Panc1 (cell line): ENCODE measurements around the gene QRICH1.

ENCODE experiments used
- POLR2AphosphoS5 ChIP-seq: IDR thresholded peaks from 2 replicates; pipeline ENCODE4 v1.6.1; 2012; ENCODE audit warnings: mild to moderate bottlenecking, low read depth, low read length, moderate library complexity
- REST ChIP-seq, 2 experiments: IDR thresholded peaks; 2 replicates each; pipeline ENCODE4 v1.6.1; 2011 to 2012; ENCODE audit warnings: low read depth in 2 of 2, control low read depth in 1 of 2, low read length in 1 of 2, mild to moderate bottlenecking in 1 of 2, moderate library complexity in 1 of 2; ENCODE audit not compliant: insufficient read depth in 1 of 2
- SIN3A ChIP-seq: IDR thresholded peaks from 2 replicates; pipeline ENCODE4 v1.6.1; 2012; ENCODE audit warnings: low read depth, mild to moderate bottlenecking, low read length, moderate library complexity, borderline replicate concordance; ENCODE audit not compliant: insufficient read depth
- TF ChIP-seq, protein P1 (sequence below): fragments of 450-650 bp; IDR thresholded peaks from 2 replicates; pipeline ENCODE4 v1.5.1; 2017; ENCODE audit warnings: mild to moderate bottlenecking

GRCh38 chr3:48997714-48998637 is 95.9 kb downstream of the QRICH1 start:
- TF ChIP-seq REST (IDR thresholded peaks at IDR 0.05; ENCODE audit: insufficient read depth in 1 of 2, low read depth in 2 of 2, low read length in 1 of 2) (no peak), POLR2AphosphoS5 (no peak), SIN3A (no peak)
- TF ChIP-seq, protein P1, sequence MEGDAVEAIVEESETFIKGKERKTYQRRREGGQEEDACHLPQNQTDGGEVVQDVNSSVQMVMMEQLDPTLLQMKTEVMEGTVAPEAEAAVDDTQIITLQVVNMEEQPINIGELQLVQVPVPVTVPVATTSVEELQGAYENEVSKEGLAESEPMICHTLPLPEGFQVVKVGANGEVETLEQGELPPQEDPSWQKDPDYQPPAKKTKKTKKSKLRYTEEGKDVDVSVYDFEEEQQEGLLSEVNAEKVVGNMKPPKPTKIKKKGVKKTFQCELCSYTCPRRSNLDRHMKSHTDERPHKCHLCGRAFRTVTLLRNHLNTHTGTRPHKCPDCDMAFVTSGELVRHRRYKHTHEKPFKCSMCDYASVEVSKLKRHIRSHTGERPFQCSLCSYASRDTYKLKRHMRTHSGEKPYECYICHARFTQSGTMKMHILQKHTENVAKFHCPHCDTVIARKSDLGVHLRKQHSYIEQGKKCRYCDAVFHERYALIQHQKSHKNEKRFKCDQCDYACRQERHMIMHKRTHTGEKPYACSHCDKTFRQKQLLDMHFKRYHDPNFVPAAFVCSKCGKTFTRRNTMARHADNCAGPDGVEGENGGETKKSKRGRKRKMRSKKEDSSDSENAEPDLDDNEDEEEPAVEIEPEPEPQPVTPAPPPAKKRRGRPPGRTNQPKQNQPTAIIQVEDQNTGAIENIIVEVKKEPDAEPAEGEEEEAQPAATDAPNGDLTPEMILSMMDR: no peak
